Sigmoid colon (tissue), 7 donors: ENCODE measurements around the gene RPS28. TPM values are rescaled to one million over a fixed set of nuclear protein-coding genes. Genes with fewer than 3 reads are reported as not detected.
A peak's percentile ranks its signal among the peaks of the same experiment; 100 is the strongest.
"Not testable (repeated sequence)": the region's sequence is repeated elsewhere in the genome, so short reads cannot be mapped to it uniquely, and the experiment has no call there.

Experiments used
- DNase-seq: peaks from one replicate; pipeline ENCODE4 v3.0.0-alpha.2; 2019
- H3K27ac ChIP-seq, 4 donors: fragments of 200-600 bp; sonication (generic); one replicate each; pipeline ENCODE4 v1.5.1; 2016 to 2019; ENCODE audit warnings: mild to moderate bottlenecking in 1 of 4
- H3K27me3 ChIP-seq, 3 donors: fragments of 200-600 bp; sonication (generic); one replicate each; pipeline ENCODE4 v1.5.1; 2019; ENCODE audit warnings: mild to moderate bottlenecking in 1 of 3
- H3K36me3 ChIP-seq, 4 donors: fragments of 200-600 bp; sonication (generic); one replicate each; pipeline ENCODE4 v1.5.1; 2016 to 2019
- H3K4me1 ChIP-seq, 4 donors: fragments of 200-600 bp; sonication (generic); one replicate each; pipeline ENCODE4 v1.5.1; 2017 to 2019
- H3K4me3 ChIP-seq, 4 donors: fragments of 200-600 bp; sonication (generic); one replicate each; pipeline ENCODE4 v1.5.1; 2017 to 2019; ENCODE audit warnings: mild to moderate bottlenecking in 2 of 4, moderate library complexity in 1 of 4
- H3K9me3 ChIP-seq, 4 donors: fragments of 200-600 bp in 3 of 4; sonication (generic) in 3 of 4; one replicate each; pipeline versions ENCODE4 v1.5.1 to v1.6.1; 2013 to 2019
- CTCF ChIP-seq, 4 experiments: fragments of 450-650 bp in 3 of 4; fragments of 200-600 bp in 1 of 4; IDR thresholded peaks; one replicate each; pipeline ENCODE4 v1.5.1; 2016 to 2019; ENCODE audit warnings: antibody characterized with exemption in 4 of 4, mild to moderate bottlenecking in 3 of 4, moderate library complexity in 2 of 4
- EP300 ChIP-seq, 4 donors: sonication (generic); formaldehyde crosslinking; IDR thresholded peaks; one replicate each; pipeline ENCODE4 v1.6.1; 2017; ENCODE audit warnings: antibody characterized with exemption in 4 of 4
- POLR2A ChIP-seq, 2 donors: fragments of 450-650 bp; IDR thresholded peaks; one replicate each; pipeline ENCODE4 v1.6.1; 2016; ENCODE audit warnings: antibody characterized with exemption in 2 of 2, mild to moderate bottlenecking in 2 of 2, moderate library complexity in 2 of 2
- POLR2AphosphoS5 ChIP-seq, 4 donors: sonication (generic); formaldehyde crosslinking; IDR thresholded peaks; one replicate each; pipeline ENCODE4 v1.6.1; 2017; ENCODE audit warnings: antibody characterized with exemption in 4 of 4
- WGBS, 2 donors: extraction: QIAGEN DNeasy Blood & Tissue Kit; methylation state at CpG; one replicate each; pipeline ENCODE4 v1.1.7; 2013; 5-methylcytosine and 5-hydroxymethylcytosine counted together
- intact Hi-C: fragments of 100-400 bp; cut with DNase I; formaldehyde crosslinking; loops from one replicate; pipeline ENCODE4 v1.15.1; 2023
- polyA plus RNA-seq, 3 donors: library from polyadenylated mRNA; stranded (reverse); fragments of 200-250 nt; gene quantifications; one replicate each; pipeline ENCODE4 v1.2.3, GENCODE V29; 2013
- total RNA-seq, 4 donors: library from RNA; depleted of rRNA; stranded (reverse); fragments of >200 nt; gene quantifications; one replicate each; pipeline ENCODE4 v1.1.0, GENCODE V29; 2016
- donor health status: healthy with polysubstance abuse.
- donor health status: Bipolar disorder and iron deficiency.
- donor health status: healthy.

Gene RPS28
- total and polyA plus RNA-seq, 7 donors = 244 to 938 (median 574) TPM

- peaks cover 30 to 68% (median 57%) of the 10 kb centered on the region in 3 donors for H3K27me3 ChIP-seq
- peaks cover 0 to 29% (median 23%) of the 10 kb centered on the region in 4 donors for H3K4me1 ChIP-seq
- TF ChIP-seq POLR2AphosphoS5 (IDR thresholded peaks at IDR 0.05) (no peak), EP300 (IDR thresholded peaks at IDR 0.05) (no peak), POLR2A (IDR thresholded peaks at IDR 0.05) (no peak), CTCF (IDR thresholded peaks at IDR 0.05) (no peak)
- H3K4me3 ChIP-seq = no peak overlapping the region
- H3K9me3 ChIP-seq = no peaks in the 10 kb centered on the region
- no peak overlapping the region for H3K27ac ChIP-seq
- WGBS, 2 donors = 30 to 70% methylated on average over 7 of the region's 7 CpGs
- no peaks in the 10 kb centered on the region for H3K36me3 ChIP-seq
- intact Hi-C loops = no loop called here
- DNase-seq = no peak
These were observed 16.4 kb downstream of the RPS28 start for GRCh38 chr19:8337728-8338127.

GRCh38 chr19:8338835-8339234, 17.5 kb downstream of the RPS28 start:
- H3K4me3 ChIP-seq = no peak overlapping the region
- intact Hi-C loops = no loop called here
- no peak for DNase-seq
- peaks cover 30 to 68% (median 57%) of the 10 kb centered on the region in 3 donors for H3K27me3 ChIP-seq
- 62 to 77% methylated on average over 6 of the region's 6 CpGs for WGBS, 2 donors
- no peaks in the 10 kb centered on the region for H3K9me3 ChIP-seq
- H3K36me3 ChIP-seq = no peaks in the 10 kb centered on the region
- peaks cover 0 to 33% (median 22%) of the 10 kb centered on the region in 4 donors for H3K4me1 ChIP-seq
- no peak overlapping the region for H3K27ac ChIP-seq
- no peak for TF ChIP-seq CTCF (IDR thresholded peaks at IDR 0.05)
- no peak for TF ChIP-seq POLR2A (IDR thresholded peaks at IDR 0.05)
- TF ChIP-seq POLR2AphosphoS5 (IDR thresholded peaks at IDR 0.05) = no peak
- TF ChIP-seq EP300 (IDR thresholded peaks at IDR 0.05) = no peak

GRCh38 chr19:8340341-8341096, 19.2 kb downstream of the RPS28 start:
- Histone ChIP-seq H3K4me1 (peaks cover 0 to 16% (median 9%) of the 10 kb centered on the region in 4 donors), H3K27me3 (peaks cover 17 to 66% (median 50%) of the 10 kb centered on the region in 3 donors), H3K27ac (peak overlapping the region in 2 of 4 donors; percentile 10 to 81), H3K9me3 (no peaks in the 10 kb centered on the region), H3K36me3 (no peaks in the 10 kb centered on the region), H3K4me3 (no peak overlapping the region)
- DNase-seq = peak; percentile 87
- intact Hi-C loops = no loop called here
- 12 to 17% methylated on average over 15 of the region's 15 CpGs for WGBS, 2 donors
- TF ChIP-seq EP300 (IDR thresholded peaks at IDR 0.05) (peak in 1 of 4 donors; percentile 14), POLR2AphosphoS5 (IDR thresholded peaks at IDR 0.05) (peak; percentile 34 to 76 (median 65)), CTCF (IDR thresholded peaks at IDR 0.05) (peak in 1 of 4 experiments; percentile 12), POLR2A (IDR thresholded peaks at IDR 0.05) (no peak)

- intact Hi-C loops = not testable (repeated sequence)
These were observed 20.2 kb downstream of the RPS28 start for GRCh38 chr19:8341504-8341903.

GRCh38 chr19:8342316-8342683, 21.0 kb downstream of the RPS28 start:
- H3K9me3 ChIP-seq = no peaks in the 10 kb centered on the region
- H3K4me1 ChIP-seq = peaks cover 0 to 13% (median 8%) of the 10 kb centered on the region in 4 donors
- peaks cover 13 to 50% (median 42%) of the 10 kb centered on the region in 3 donors for H3K27me3 ChIP-seq
- WGBS, 2 donors = 34 to 47% methylated on average over 14 of the region's 14 CpGs
- peak overlapping the region; percentile 34 to 49 (median 43) for H3K4me3 ChIP-seq
- peak overlapping the region in 3 of 4 donors; percentile 45 to 81 (median 60) for H3K27ac ChIP-seq
- intact Hi-C loops = no loop called here
- no peak for TF ChIP-seq POLR2A (IDR thresholded peaks at IDR 0.05)
- TF ChIP-seq POLR2AphosphoS5 (IDR thresholded peaks at IDR 0.05) = no peak
- TF ChIP-seq CTCF (IDR thresholded peaks at IDR 0.05) = no peak
- TF ChIP-seq EP300 (IDR thresholded peaks at IDR 0.05) = no peak
- H3K36me3 ChIP-seq = no peaks in the 10 kb centered on the region
- no peak for DNase-seq

More at GRCh38 chr19:8341504-8341903, 20.2 kb downstream of the RPS28 start:
- WGBS, 2 donors = 74 to 90% methylated on average over 4 of the region's 4 CpGs
- DNase-seq, H3K9me3 ChIP-seq, H3K4me3 ChIP-seq, H3K36me3 ChIP-seq: not testable (repeated sequence)
- Histone ChIP-seq H3K27ac (peak overlapping the region in 3 of 4 donors; percentile 10 to 81 (median 45)), H3K4me1 (peaks cover 0 to 13% (median 8%) of the 10 kb centered on the region in 4 donors), H3K27me3 (peaks cover 13 to 58% (median 44%) of the 10 kb centered on the region in 3 donors)
